G401.6 (cell line): ENCODE data around the gene SYNE3.

ENCODE experiments used
- FAIRE-seq: peaks from 2 replicates; lab custom pipeline; 2012; peaks lifted over from hg19 to GRCh38; lab: Jason Lieb, UNC

SYNE3 gene

GRCh38 chr14:95488376-95489213 lies 27.9 kb downstream of the SYNE3 start:
- FAIRE-seq = no peak

GRCh38 chr14:95487669-95488084 lies 28.8 kb downstream of the SYNE3 start:
- no peak for FAIRE-seq

- FAIRE-seq = no peak
Measured at GRCh38 chr14:95486875-95487668, 29.4 kb downstream of the SYNE3 start.

- no peak for FAIRE-seq
Measured at GRCh38 chr14:95485222-95485819, 31.1 kb downstream of the SYNE3 start.

GRCh38 chr14:95484296-95484695 lies 32.2 kb downstream of the SYNE3 start:
- no peak for FAIRE-seq

GRCh38 chr14:95483309-95484165 lies 32.9 kb downstream of the SYNE3 start:
- no peak for FAIRE-seq

GRCh38 chr14:95482627-95483308 lies 33.7 kb downstream of the SYNE3 start:
- FAIRE-seq = no peak

- FAIRE-seq = no peak
Measured at GRCh38 chr14:95481391-95482022, 34.9 kb downstream of the SYNE3 start.

GRCh38 chr14:95480887-95481226 lies 35.6 kb downstream of the SYNE3 start:
- FAIRE-seq = no peak

GRCh38 chr14:95480109-95480886 lies 36.2 kb downstream of the SYNE3 start:
- FAIRE-seq = no peak

- FAIRE-seq = no peak
Measured at GRCh38 chr14:95479494-95479893, 37.0 kb downstream of the SYNE3 start.

- no peak for FAIRE-seq
Measured at GRCh38 chr14:95478818-95479217, 37.6 kb downstream of the SYNE3 start.

- no peak for FAIRE-seq
Measured at GRCh38 chr14:95478309-95478708, 38.1 kb downstream of the SYNE3 start.

- no peak for FAIRE-seq
Measured at GRCh38 chr14:95477411-95478269, 38.8 kb downstream of the SYNE3 start.

GRCh38 chr14:95476747-95477146 lies 39.7 kb downstream of the SYNE3 start:
- FAIRE-seq = no peak

- FAIRE-seq = no peak
Measured at GRCh38 chr14:95475540-95476240, 40.8 kb downstream of the SYNE3 start.

GRCh38 chr14:95474941-95475340 lies 41.5 kb downstream of the SYNE3 start:
- no peak for FAIRE-seq

GRCh38 chr14:95474486-95474885 lies 42.0 kb downstream of the SYNE3 start:
- FAIRE-seq = no peak

- FAIRE-seq = no peak
Measured at GRCh38 chr14:95472819-95473251, 43.6 kb downstream of the SYNE3 start.
